K562 (cell line): ENCODE results near the gene SYNE2. TPM values are rescaled to one million over a fixed set of nuclear protein-coding genes. Genes with fewer than 3 reads are reported as not detected.
"Not testable (repeated sequence)": the region's sequence is repeated elsewhere in the genome, so short reads cannot be mapped to it uniquely, and the experiment has no call there.

Experiments
- ATAC-seq: fragments of 200-7000 bp; cut with Tn5 transposase; 3 replicates; pipeline ENCODE4 v1.9.1; 2020; ENCODE audit warnings: moderate library complexity
- BruUV-seq: library from RNA; stranded (reverse); fragments of 400-500 nt; replicated peaks from 2 replicates; lab custom pipeline; 2021; lab: Mats Ljungman, UMichigan
- CTCF ChIA-PET: fragments of 300-600 bp; formaldehyde crosslinking; extraction: SDS; loops from one replicate; lab custom pipeline; 2021; ENCODE audit warnings: low intra/inter-chr PET ratio; lab: Yijun Ruan, JAX
- POLR2A ChIA-PET: fragments of 300-600, 350-650 bp; sonication (Branson Sonifier 250); formaldehyde crosslinking; extraction: SDS; loops from one replicate; lab custom pipeline; 2021; ENCODE audit warnings: antibody characterized with exemption, inconsistent platforms; lab: Yijun Ruan, JAX
- DNase-seq, 4 experiments: peaks; one replicate each; pipeline versions ENCODE4 v3.0.0 to v3.0.0-alpha.2; 2011 to 2018; ENCODE audit warnings: low spot score in 3 of 4, mixed read lengths in 3 of 4; ENCODE audit errors: extremely low read depth in 1 of 4
- FAIRE-seq: peaks from 2 replicates; lab custom pipeline; 2011; peaks lifted over from hg19 to GRCh38; lab: Jason Lieb, UNC
- H2AFZ ChIP-seq: 2 replicates; pipeline ENCODE4 v1.6.0; 2011; ENCODE audit warnings: low read depth, low read length, control low read depth, inconsistent platforms
- H3K27ac ChIP-seq: fragments of 200-600 bp; 3 replicates; pipeline ENCODE4 v1.8.0; 2011; ENCODE audit warnings: low read depth, mild to moderate bottlenecking, control low read depth, inconsistent platforms, low read length, moderate library complexity, mixed read lengths; ENCODE audit errors: extremely low read depth
- H3K27me3 ChIP-seq, 2 experiments: fragments of 300-600 bp in 1 of 2; 2 replicates in 1 of 2; 3 replicates in 1 of 2; pipeline versions ENCODE4 v1.6.0 to v1.8.0; 2011; ENCODE audit warnings: inconsistent platforms in 2 of 2, low read length in 2 of 2, mild to moderate bottlenecking in 1 of 2, mixed read lengths in 1 of 2, moderate library complexity in 1 of 2; ENCODE audit not compliant: control insufficient read depth in 2 of 2, insufficient read depth in 2 of 2
- H3K36me3 ChIP-seq: fragments of 300-600 bp; 3 replicates; pipeline ENCODE4 v1.8.0; 2011; ENCODE audit warnings: mild to moderate bottlenecking, low read length, inconsistent platforms; ENCODE audit not compliant: control insufficient read depth, insufficient read depth
- H3K4me1 ChIP-seq, 2 experiments: fragments of 200-600 bp in 1 of 2; replicated peaks in 1 of 2; 2 replicates in 1 of 2; 3 replicates in 1 of 2; pipeline versions ENCODE4 v1.5.1 to v1.8.0; 2011; ENCODE audit warnings: inconsistent platforms in 2 of 2, low read length in 2 of 2, mild to moderate bottlenecking in 1 of 2, mixed read lengths in 1 of 2, moderate library complexity in 1 of 2; ENCODE audit not compliant: control insufficient read depth in 2 of 2, insufficient read depth in 2 of 2
- H3K4me2 ChIP-seq: 2 replicates; pipeline ENCODE4 v1.6.1; 2011; ENCODE audit warnings: low read length, control low read depth, inconsistent platforms, mixed read lengths; ENCODE audit not compliant: insufficient read depth
- H3K4me3 ChIP-seq: fragments of 200-600 bp; sonication (generic), shearing (Covaris generic); 2 replicates; pipeline ENCODE4 v1.5.1; 2016; ENCODE audit warnings: control low read depth, inconsistent platforms
- H3K79me2 ChIP-seq: fragments of 200-600 bp; 3 replicates; pipeline ENCODE4 v1.8.0; 2011; ENCODE audit warnings: low read length, inconsistent platforms; ENCODE audit not compliant: control insufficient read depth, insufficient read depth
- H3K9ac ChIP-seq, 2 experiments: 2 replicates each; pipeline versions ENCODE4 v1.6.0 to v1.6.1; 2011; ENCODE audit warnings: low read depth in 2 of 2, low read length in 2 of 2, control low read depth in 1 of 2, inconsistent platforms in 1 of 2, mild to moderate bottlenecking in 1 of 2, mixed read lengths in 1 of 2; ENCODE audit not compliant: insufficient read depth in 1 of 2
- H3K9me1 ChIP-seq: one replicate; pipeline ENCODE4 v1.6.0; 2011; ENCODE audit warnings: inconsistent platforms, mild to moderate bottlenecking, low read length, moderate library complexity; ENCODE audit not compliant: control insufficient read depth, insufficient read depth
- H3K9me3 ChIP-seq: replicated peaks from 2 replicates; pipeline ENCODE4 v1.5.1; 2011; ENCODE audit warnings: low read depth, low read length, inconsistent platforms; ENCODE audit not compliant: control insufficient read depth, insufficient read depth
- H4K20me1 ChIP-seq: replicated peaks from 2 replicates; pipeline ENCODE4 v1.6.1; 2011; ENCODE audit warnings: low read length, inconsistent platforms, mixed read lengths; ENCODE audit not compliant: control insufficient read depth, insufficient read depth
- ARID3A ChIP-seq: IDR thresholded peaks from 2 replicates; pipeline ENCODE4 v1.6.1; 2012; ENCODE audit warnings: low read depth, low read length, improper control_type of control experiment, borderline replicate concordance
- CUX1 ChIP-seq: fragments of 200-800 bp; sonication (Bioruptor generic); IDR thresholded peaks from 2 replicates; pipeline ENCODE4 v1.6.1; 2016; ENCODE audit warnings: missing genetic modification characterization, missing compliant biosample characterization
- FOS ChIP-seq: IDR thresholded peaks from 3 replicates; pipeline ENCODE4 v1.6.1; 2011; ENCODE audit not compliant: insufficient read length; ENCODE audit errors: extremely low read depth
- LARP7 ChIP-seq: fragments of 450-650 bp; IDR thresholded peaks from 2 replicates; pipeline ENCODE4 v1.6.1; 2016
- NFRKB ChIP-seq: fragments of 450-650 bp; IDR thresholded peaks from 2 replicates; pipeline ENCODE4 v1.6.1; 2016; ENCODE audit warnings: low read depth
- PKNOX1 ChIP-seq: fragments of 450-650 bp; IDR thresholded peaks from 2 replicates; pipeline ENCODE4 v1.6.1; 2016
- XRCC4 ChIP-seq: IDR thresholded peaks from one replicate; pipeline ENCODE4 v1.6.1; 2011; ENCODE audit not compliant: insufficient read depth, insufficient read length; ENCODE audit errors: extremely low read depth
- ZNF121 ChIP-seq: sonication (generic); formaldehyde crosslinking; conservative IDR thresholded peaks from 2 replicates; pipeline ENCODE4 v1.8.0; 2022; ENCODE audit warnings: missing genetic modification reagents
- WGBS: fragments of 100-300 bp; shearing (Covaris generic); methylation state at CpG from one replicate; pipeline ENCODE4 v1.1.6; 2016; ENCODE audit warnings: low coverage, mixed read lengths; ENCODE audit not compliant: insufficient coverage; ENCODE audit errors: missing lambda C conversion rate; 5-methylcytosine and 5-hydroxymethylcytosine counted together
- in situ Hi-C: fragments of 300-500 bp; cut with MboI; formaldehyde crosslinking; loops from 4 replicates; pipeline ENCODE4 v1.15.0; 2018; ENCODE audit warnings: inconsistent platforms, mixed read lengths
- intact Hi-C: fragments of 100-400 bp; cut with micrococcal nuclease; formaldehyde crosslinking; loops from 2 replicates; pipeline ENCODE4 v1.14.2; 2022
- polyA plus RNA-seq, 8 experiments: library from polyadenylated mRNA; depleted of rRNA in 4 of 8; stranded (reverse) in 5 of 8; unstranded in 3 of 8; fragments of >200 nt; fragmentation: Nextera tagmentation in 2 of 8; fragmentation: Illumina TruSeq in 1 of 8; extraction: Ambion mirVana in 2 of 8; extraction: Trizol in 1 of 8; gene quantifications; 2 replicates each; pipeline versions ENCODE4 v1.2.1 to v1.2.3, GENCODE V29; 2011 to 2014; ENCODE audit warnings: inconsistent platforms in 1 of 8, missing spikeins in 1 of 8
- total RNA-seq, 7 experiments: library from RNA; depleted of rRNA in 6 of 7; stranded (reverse); fragments of >200 nt in 6 of 7; fragmentation: Illumina TruSeq in 2 of 7; extraction: Trizol in 2 of 7; gene quantifications; 2 replicates each; pipeline versions ENCODE4 v1.2.1 to v1.2.3, GENCODE V29; 2011 to 2021; ENCODE audit warnings: low replicate concordance in 1 of 7

Gene SYNE2
- total and polyA plus RNA-seq, 9 of the 15 experiments (the other 6 are each of a cell fraction or from before 2014, with no cell fraction given): 0.06 to 0.53 (median 0.11) TPM

GRCh38 chr14:64210912-64211311 lies 358.1 kb downstream of the SYNE2 start:
- H4K20me1 ChIP-seq, in situ Hi-C loops, H3K9me3 ChIP-seq, CTCF ChIA-PET, H2AFZ ChIP-seq, intact Hi-C loops, H3K27ac ChIP-seq, DNase-seq, H3K4me3 ChIP-seq, ATAC-seq, H3K27me3 ChIP-seq, H3K36me3 ChIP-seq, H3K9ac ChIP-seq, H3K9me1 ChIP-seq, H3K79me2 ChIP-seq, H3K4me2 ChIP-seq, FAIRE-seq, H3K4me1 ChIP-seq, BruUV-seq: not testable (repeated sequence)
- 20% methylated on average over 2 of the region's 6 CpGs for WGBS
- TF ChIP-seq ZNF121 (CRISPR knock-in tag): peak; percentile 62; the same call in 1 of the 2 replicates
- POLR2A ChIA-PET: interaction anchor here (1.4 kb wide), 1 partner anchor 96 kb away, joined by 3 read pairs; no protein-coding TSS in a partner anchor

GRCh38 chr14:64212666-64213065 lies 359.9 kb downstream of the SYNE2 start:
- no TSS peak for BruUV-seq
- ATAC-seq: no peak
- POLR2A ChIA-PET: interaction anchor here (0.8 kb wide), 2 partner anchors 14 to 24 kb away, joined by 4 read pairs; no protein-coding TSS in a partner anchor
- no peaks in the 10 kb centered on the region for H3K9me3 ChIP-seq
- H3K4me3 ChIP-seq: no peak overlapping the region
- CTCF ChIA-PET: no interaction called here
- intact Hi-C loops (no loop called here), in situ Hi-C loops (no loop called here)
- no peak overlapping the region for H3K9ac ChIP-seq
- H3K79me2 ChIP-seq: no peaks in the 10 kb centered on the region
- no peaks in the 10 kb centered on the region for H3K36me3 ChIP-seq
- H3K4me1 ChIP-seq: peaks cover 0 to 7% of the 10 kb centered on the region in 2 experiments; a peak in 2 of 5 replicates
- H3K27ac ChIP-seq: no peak overlapping the region
- WGBS: 74% methylated on average over 8 of the region's 8 CpGs
- FAIRE-seq: no peak
- H2AFZ ChIP-seq: no peak overlapping the region
- H3K9me1 ChIP-seq: no peaks in the 10 kb centered on the region
- no peaks in the 10 kb centered on the region for H4K20me1 ChIP-seq
- no peak for DNase-seq
- no peaks in the 10 kb centered on the region for H3K27me3 ChIP-seq
- no peak overlapping the region for H3K4me2 ChIP-seq
- TF ChIP-seq XRCC4: no peak
- TF ChIP-seq CUX1 (CRISPR knock-in tag): no peak
- no peak for TF ChIP-seq ARID3A
- TF ChIP-seq FOS: no peak
- TF ChIP-seq LARP7: no peak
- TF ChIP-seq NFRKB: no peak
- TF ChIP-seq PKNOX1: no peak
